K562 (cell line): Measurements from ENCODE around the gene WDR83.

ENCODE experiments used
- CREB1 ChIP-seq, 2 experiments: sonication (generic) in 1 of 2; formaldehyde crosslinking in 1 of 2; IDR thresholded peaks; 2 replicates each; pipeline versions ENCODE4 v1.6.1 to v1.8.0; 2012 to 2022; ENCODE audit warnings: inconsistent platforms in 1 of 2, mild to moderate bottlenecking in 1 of 2, missing genetic modification reagents in 1 of 2, moderate library complexity in 1 of 2
- GATAD2A ChIP-seq: fragments of 450-650 bp; IDR thresholded peaks from 2 replicates; pipeline ENCODE4 v1.6.1; 2017
- KLF1 ChIP-seq: fragments of 450-650 bp; IDR thresholded peaks from 2 replicates; pipeline ENCODE4 v1.6.1; 2016; ENCODE audit warnings: missing genetic modification characterization, missing compliant biosample characterization
- NFYB ChIP-seq: IDR thresholded peaks from 2 replicates; pipeline ENCODE4 v1.6.1; 2011; ENCODE audit warnings: mild to moderate bottlenecking, moderate library complexity; ENCODE audit not compliant: insufficient read length; ENCODE audit errors: extremely low read depth
- PHF20 ChIP-seq: fragments of 450-650 bp; IDR thresholded peaks from 2 replicates; pipeline ENCODE4 v1.6.1; 2018; ENCODE audit not compliant: partially characterized antibody
- POLR2A ChIP-seq: fragments of 450-650 bp; conservative IDR thresholded peaks from 2 replicates; pipeline ENCODE4 v1.6.1; 2016
- POLR2AphosphoS5 ChIP-seq: IDR thresholded peaks from 2 replicates; pipeline ENCODE4 v1.6.1; 2011; ENCODE audit warnings: mild to moderate bottlenecking, low read depth, low read length, moderate library complexity; ENCODE audit not compliant: control insufficient read depth, insufficient read depth
- PYGO2 ChIP-seq: fragments of 450-650 bp; IDR thresholded peaks from 2 replicates; pipeline ENCODE4 v1.6.1; 2016; ENCODE audit warnings: mild to moderate bottlenecking, missing genetic modification characterization, moderate library complexity, missing compliant biosample characterization
- SRF ChIP-seq, 2 experiments: fragments of 250-450, 450-650 bp in 1 of 2; sonication (Bioruptor Pico) in 1 of 2; sonication (generic) in 1 of 2; formaldehyde crosslinking; IDR thresholded peaks; 2 replicates each; pipeline versions ENCODE4 v1.5.0 to v1.5.1; 2020 to 2022; ENCODE audit warnings: mild to moderate bottlenecking in 1 of 2, missing genetic modification reagents in 1 of 2
- TCF7L2 ChIP-seq: fragments of 150-350 bp; IDR thresholded peaks from 2 replicates; pipeline ENCODE4 v1.6.1; 2016; ENCODE audit warnings: low read depth, mild to moderate bottlenecking, low read length, moderate library complexity
- ZKSCAN1 ChIP-seq: fragments of 150-350 bp; IDR thresholded peaks from 2 replicates; pipeline ENCODE4 v1.6.1; 2016; ENCODE audit warnings: low read depth, low read length
- ZNF253 ChIP-seq: fragments of 250-450 bp; sonication (Bioruptor Pico); conservative IDR thresholded peaks from 2 replicates; pipeline ENCODE4 v1.6.1; 2021; ENCODE audit warnings: mild to moderate bottlenecking
- TF ChIP-seq, protein P1 (sequence below): conservative IDR thresholded peaks from 2 replicates; pipeline ENCODE4 v1.6.1; 2011; ENCODE audit warnings: low read depth, mild to moderate bottlenecking, low read length; ENCODE audit not compliant: control insufficient read depth
- TF ChIP-seq, protein P2 (sequence below), 3 experiments: IDR thresholded peaks in 2 of 3; conservative IDR thresholded peaks in 1 of 3; 2 replicates each; pipeline ENCODE4 v1.5.1; 2011 to 2012; ENCODE audit warnings: low read length in 3 of 3, mild to moderate bottlenecking in 3 of 3, control low read depth in 2 of 3, improper control_type of control experiment in 1 of 3, inconsistent platforms in 1 of 3, low read depth in 1 of 3, mixed read lengths in 1 of 3, moderate library complexity in 1 of 3; ENCODE audit not compliant: insufficient read depth in 2 of 3

DNA sequence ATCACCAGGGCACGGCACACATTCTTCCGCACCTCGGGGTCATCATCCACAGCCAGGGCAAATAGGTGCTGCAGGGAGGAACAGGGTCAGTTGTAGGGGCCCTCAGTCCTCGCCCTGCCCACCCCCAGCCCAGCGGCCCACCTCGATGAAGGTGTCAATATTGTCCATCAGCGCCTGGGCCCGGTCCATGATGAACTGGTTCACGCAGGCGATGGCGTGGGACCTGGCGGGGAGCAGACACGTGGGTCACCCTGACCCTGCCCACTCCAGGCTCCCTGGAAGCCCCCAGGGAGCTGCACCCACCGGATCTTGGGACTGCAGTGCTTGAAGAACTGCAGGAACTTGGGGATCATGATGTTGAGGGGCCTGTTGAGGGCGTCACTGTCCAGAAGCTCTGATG, 48.5 kb downstream of the WDR83 start:
- TF ChIP-seq ZNF253 (CRISPR knock-in tag) (no peak), POLR2A (no peak), SRF (CRISPR knock-in tag; IDR thresholded peaks at IDR 0.05) (no peak), PHF20 (no peak), TCF7L2 (no peak), GATAD2A (no peak), PYGO2 (tag) (no peak), CREB1 (IDR thresholded peaks at IDR 0.05) (no peak), CREB1 (CRISPR knock-in tag; IDR thresholded peaks at IDR 0.05) (no peak), POLR2AphosphoS5 (no peak), KLF1 (tag) (no peak), NFYB (no peak), ZKSCAN1 (no peak)
- TF ChIP-seq, protein P1, sequence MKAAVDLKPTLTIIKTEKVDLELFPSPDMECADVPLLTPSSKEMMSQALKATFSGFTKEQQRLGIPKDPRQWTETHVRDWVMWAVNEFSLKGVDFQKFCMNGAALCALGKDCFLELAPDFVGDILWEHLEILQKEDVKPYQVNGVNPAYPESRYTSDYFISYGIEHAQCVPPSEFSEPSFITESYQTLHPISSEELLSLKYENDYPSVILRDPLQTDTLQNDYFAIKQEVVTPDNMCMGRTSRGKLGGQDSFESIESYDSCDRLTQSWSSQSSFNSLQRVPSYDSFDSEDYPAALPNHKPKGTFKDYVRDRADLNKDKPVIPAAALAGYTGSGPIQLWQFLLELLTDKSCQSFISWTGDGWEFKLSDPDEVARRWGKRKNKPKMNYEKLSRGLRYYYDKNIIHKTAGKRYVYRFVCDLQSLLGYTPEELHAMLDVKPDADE, result no peak
- TF ChIP-seq, protein P2, sequence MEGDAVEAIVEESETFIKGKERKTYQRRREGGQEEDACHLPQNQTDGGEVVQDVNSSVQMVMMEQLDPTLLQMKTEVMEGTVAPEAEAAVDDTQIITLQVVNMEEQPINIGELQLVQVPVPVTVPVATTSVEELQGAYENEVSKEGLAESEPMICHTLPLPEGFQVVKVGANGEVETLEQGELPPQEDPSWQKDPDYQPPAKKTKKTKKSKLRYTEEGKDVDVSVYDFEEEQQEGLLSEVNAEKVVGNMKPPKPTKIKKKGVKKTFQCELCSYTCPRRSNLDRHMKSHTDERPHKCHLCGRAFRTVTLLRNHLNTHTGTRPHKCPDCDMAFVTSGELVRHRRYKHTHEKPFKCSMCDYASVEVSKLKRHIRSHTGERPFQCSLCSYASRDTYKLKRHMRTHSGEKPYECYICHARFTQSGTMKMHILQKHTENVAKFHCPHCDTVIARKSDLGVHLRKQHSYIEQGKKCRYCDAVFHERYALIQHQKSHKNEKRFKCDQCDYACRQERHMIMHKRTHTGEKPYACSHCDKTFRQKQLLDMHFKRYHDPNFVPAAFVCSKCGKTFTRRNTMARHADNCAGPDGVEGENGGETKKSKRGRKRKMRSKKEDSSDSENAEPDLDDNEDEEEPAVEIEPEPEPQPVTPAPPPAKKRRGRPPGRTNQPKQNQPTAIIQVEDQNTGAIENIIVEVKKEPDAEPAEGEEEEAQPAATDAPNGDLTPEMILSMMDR (IDR thresholded peaks at IDR 0.05 in 2 of 3, conservative IDR thresholded peaks at IDR 0.05 in 1 of 3; ENCODE audit: insufficient read depth in 2 of 3, low read depth in 1 of 3, low read length in 3 of 3), result no peak
